ENCODE data around the gene MICAL3.

MICAL3 gene

DNA sequence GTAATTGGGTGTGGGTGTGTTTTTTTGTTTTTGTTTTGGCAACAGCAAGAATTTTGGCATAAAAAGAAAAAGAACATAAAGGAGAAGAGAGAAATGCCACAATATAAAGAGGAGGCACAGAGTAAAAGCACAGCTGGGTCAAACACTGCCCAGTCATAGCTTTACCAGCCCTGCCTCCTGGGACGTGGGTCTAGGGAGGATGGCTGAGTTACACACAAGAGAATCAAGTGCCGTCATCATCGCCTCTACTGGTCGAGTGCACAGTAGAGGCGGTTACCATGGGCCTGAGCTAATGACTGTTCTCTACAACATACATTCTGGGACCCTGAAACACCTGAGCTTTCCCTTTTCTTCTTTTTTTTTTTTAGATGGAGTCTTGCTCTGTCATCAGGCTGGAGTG, 162.5 kb downstream of the MICAL3 start:
- DNase-seq (ENCODE audit: low read depth, low spot score): no peak
- no peak overlapping the region for H3K4me3 ChIP-seq (ENCODE audit: insufficient read length, low read depth)
- no peaks in the 10 kb centered on the region for H3K9me3 ChIP-seq (ENCODE audit: insufficient read depth, low read length)
- TF ChIP-seq ZNF274 (IDR thresholded peaks at IDR 0.05; ENCODE audit: low read depth, low read length) (no peak), SUZ12 (IDR thresholded peaks at IDR 0.05; ENCODE audit: extremely low read depth, insufficient read depth, insufficient read length) (no peak), YY1 (IDR thresholded peaks at IDR 0.05; ENCODE audit: insufficient read depth, insufficient read length) (no peak)
- no peaks in the 10 kb centered on the region for H3K4me1 ChIP-seq (ENCODE audit: insufficient read depth, insufficient read length)
- peaks cover 69% of the 10 kb centered on the region for H3K36me3 ChIP-seq (ENCODE audit: insufficient read depth, insufficient read length, low read length)
- no peak overlapping the region for H3K9ac ChIP-seq (ENCODE audit: insufficient read length, low read depth)
- H3K27me3 ChIP-seq (ENCODE audit: insufficient read depth, insufficient read length): no peaks in the 10 kb centered on the region

DNA sequence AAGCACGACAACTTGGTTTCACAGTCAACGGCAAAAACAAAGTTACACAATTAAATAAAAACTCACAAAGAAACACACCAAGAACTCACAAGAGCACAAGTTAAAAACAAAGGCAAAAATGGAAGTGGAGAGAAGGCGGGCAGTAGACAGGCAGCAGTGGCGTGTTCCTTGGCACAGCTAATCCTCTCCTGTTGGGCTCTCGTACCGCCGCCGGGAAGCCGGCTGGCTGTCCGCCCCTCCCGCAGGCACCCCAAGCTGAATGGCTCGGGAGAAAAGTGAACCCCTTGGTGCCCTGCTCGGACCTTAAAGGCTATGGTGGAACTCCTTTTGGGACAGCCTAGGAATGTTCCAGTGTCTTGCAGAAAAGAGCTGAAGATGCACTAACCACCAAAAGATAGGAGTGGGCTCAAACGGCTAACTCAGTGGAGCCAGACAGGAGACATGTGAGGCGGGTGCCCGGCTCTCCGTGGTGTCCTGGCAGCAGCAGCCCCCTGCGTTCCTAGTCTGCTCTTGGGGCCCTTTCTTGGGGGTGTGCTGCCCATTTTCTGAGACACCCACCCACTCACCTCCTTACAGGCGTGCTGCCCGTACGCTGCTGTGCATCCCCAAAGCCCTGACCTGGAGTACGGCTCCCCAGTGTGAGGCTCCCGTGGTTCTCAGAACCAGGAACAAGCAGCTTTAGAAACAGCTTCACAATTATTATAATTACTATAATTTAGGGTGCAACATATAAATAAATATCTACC, 164.0 kb downstream of the MICAL3 start:
- Histone ChIP-seq H3K36me3 (ENCODE audit: insufficient read depth, insufficient read length, low read length) (peaks cover 55% of the 10 kb centered on the region), H3K9me3 (ENCODE audit: insufficient read depth, low read length) (no peaks in the 10 kb centered on the region)

DNA sequence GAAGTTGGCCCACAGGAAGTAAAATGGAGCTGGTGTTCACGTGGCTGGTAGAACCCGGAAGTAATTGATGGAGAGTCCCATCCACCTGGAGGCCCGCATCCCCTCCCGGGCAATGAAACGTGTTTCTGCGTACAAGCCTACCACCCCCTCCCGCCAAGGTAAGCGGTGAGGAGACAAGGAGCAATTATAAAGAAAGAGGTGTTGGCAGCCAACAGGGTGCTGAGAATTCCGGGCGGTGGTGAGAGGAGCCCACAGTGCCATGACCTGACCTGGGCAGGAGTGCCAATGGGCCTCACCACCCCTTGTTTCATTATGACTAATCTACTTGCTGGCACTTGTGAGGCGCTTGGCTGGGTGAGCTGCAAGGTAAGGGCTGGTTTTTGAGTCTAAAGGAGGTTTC, 166.3 kb downstream of the MICAL3 start:
- H3K4me3 ChIP-seq (ENCODE audit: insufficient read length, low read depth): no peak overlapping the region
- H3K36me3 ChIP-seq (ENCODE audit: insufficient read depth, insufficient read length, low read length): peaks cover 50% of the 10 kb centered on the region
- no peaks in the 10 kb centered on the region for H3K4me1 ChIP-seq (ENCODE audit: insufficient read depth, insufficient read length)
- H3K9me3 ChIP-seq (ENCODE audit: insufficient read depth, low read length): no peaks in the 10 kb centered on the region
- TF ChIP-seq YY1 (IDR thresholded peaks at IDR 0.05; ENCODE audit: insufficient read depth, insufficient read length) (no peak), SUZ12 (IDR thresholded peaks at IDR 0.05; ENCODE audit: extremely low read depth, insufficient read depth, insufficient read length) (no peak)
- no peaks in the 10 kb centered on the region for H3K27me3 ChIP-seq (ENCODE audit: insufficient read depth, insufficient read length)
- DNase-seq (ENCODE audit: low read depth, low spot score): no peak
- no peak overlapping the region for H3K9ac ChIP-seq (ENCODE audit: insufficient read length, low read depth)

More for the DNA sequence above, 164.0 kb downstream of the MICAL3 start:
- DNase-seq (ENCODE audit: low read depth, low spot score): no peak
- H3K27me3 ChIP-seq (ENCODE audit: insufficient read depth, insufficient read length): no peaks in the 10 kb centered on the region
- no peaks in the 10 kb centered on the region for H3K4me1 ChIP-seq (ENCODE audit: insufficient read depth, insufficient read length)
- no peak for TF ChIP-seq ZNF274 (IDR thresholded peaks at IDR 0.05; ENCODE audit: low read depth, low read length)
- TF ChIP-seq YY1 (IDR thresholded peaks at IDR 0.05; ENCODE audit: insufficient read depth, insufficient read length): no peak
- no peak for TF ChIP-seq SUZ12 (IDR thresholded peaks at IDR 0.05; ENCODE audit: extremely low read depth, insufficient read depth, insufficient read length)
- H3K4me3 ChIP-seq (ENCODE audit: insufficient read length, low read depth): no peak overlapping the region
- H3K9ac ChIP-seq (ENCODE audit: insufficient read length, low read depth): no peak overlapping the region

DNA sequence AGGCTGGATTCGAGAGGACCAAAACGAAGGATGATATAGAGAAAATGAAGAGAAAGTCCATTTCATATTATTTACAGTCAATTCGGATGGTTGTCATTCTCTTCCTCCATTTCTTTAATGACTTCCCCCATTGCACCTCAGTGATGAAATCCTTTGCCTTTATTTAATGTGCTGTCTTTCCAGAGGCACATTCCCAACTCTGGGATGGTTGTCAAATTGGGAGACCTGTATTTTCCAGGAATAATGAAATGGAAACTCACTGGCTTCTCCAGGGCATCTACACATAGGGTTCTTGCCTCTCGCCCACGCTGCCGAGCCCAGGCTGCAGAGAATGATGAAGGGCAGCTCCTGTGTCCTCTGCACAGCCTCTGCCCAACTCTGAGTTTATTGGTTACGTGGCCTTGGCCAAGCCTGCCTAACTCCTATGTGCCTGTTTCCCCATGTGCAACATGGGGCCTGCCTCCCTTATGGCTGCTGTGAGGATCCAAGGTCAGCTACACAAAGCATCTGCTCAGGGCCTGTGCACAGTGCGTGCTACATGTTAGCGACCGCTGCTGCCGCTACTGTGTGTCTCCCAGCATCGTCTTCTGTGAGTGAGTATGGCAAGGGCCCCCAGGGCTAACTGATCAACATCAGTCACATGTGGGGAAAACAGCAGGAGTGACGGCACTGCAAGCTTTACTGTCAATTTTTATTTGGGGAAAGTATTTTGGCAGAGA, 168.6 kb downstream of the MICAL3 start:
- Histone ChIP-seq H3K4me3 (ENCODE audit: insufficient read length, low read depth) (no peak overlapping the region), H3K27me3 (ENCODE audit: insufficient read depth, insufficient read length) (no peaks in the 10 kb centered on the region), H3K9me3 (ENCODE audit: insufficient read depth, low read length) (no peaks in the 10 kb centered on the region), H3K4me1 (ENCODE audit: insufficient read depth, insufficient read length) (no peaks in the 10 kb centered on the region), H3K9ac (ENCODE audit: insufficient read length, low read depth) (no peak overlapping the region), H3K36me3 (ENCODE audit: insufficient read depth, insufficient read length, low read length) (peaks cover 41% of the 10 kb centered on the region)
- DNase-seq (ENCODE audit: low read depth, low spot score): no peak
- TF ChIP-seq SUZ12 (IDR thresholded peaks at IDR 0.05; ENCODE audit: extremely low read depth, insufficient read depth, insufficient read length) (no peak), ZNF274 (IDR thresholded peaks at IDR 0.05; ENCODE audit: low read depth, low read length) (no peak), YY1 (IDR thresholded peaks at IDR 0.05; ENCODE audit: insufficient read depth, insufficient read length) (no peak)

DNA sequence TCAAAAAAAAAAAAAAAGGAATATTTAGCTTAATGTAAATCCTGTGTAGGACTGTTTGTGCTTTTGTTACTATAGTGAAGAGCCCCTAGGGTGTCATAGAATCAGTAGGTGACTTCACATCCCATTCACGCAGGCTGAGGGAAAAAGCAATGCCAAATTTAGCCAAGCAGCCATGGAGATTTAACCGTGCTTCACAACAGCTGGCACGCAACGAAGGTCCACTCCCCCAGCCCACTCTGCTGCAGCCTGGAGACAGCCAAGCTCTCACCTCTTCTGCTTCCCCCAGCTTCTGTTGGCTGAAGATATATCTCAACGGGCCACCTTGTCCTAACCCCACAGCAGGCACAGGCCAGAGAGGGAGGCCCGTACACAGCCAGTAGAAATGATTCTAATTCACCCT, 171.3 kb downstream of the MICAL3 start:
- no peak overlapping the region for H3K4me3 ChIP-seq (ENCODE audit: insufficient read length, low read depth)
- no peaks in the 10 kb centered on the region for H3K27me3 ChIP-seq (ENCODE audit: insufficient read depth, insufficient read length)
- no peak overlapping the region for H3K9ac ChIP-seq (ENCODE audit: insufficient read length, low read depth)
- no peaks in the 10 kb centered on the region for H3K4me1 ChIP-seq (ENCODE audit: insufficient read depth, insufficient read length)
- DNase-seq (ENCODE audit: low read depth, low spot score): no peak
- no peaks in the 10 kb centered on the region for H3K9me3 ChIP-seq (ENCODE audit: insufficient read depth, low read length)
- peaks cover 29% of the 10 kb centered on the region for H3K36me3 ChIP-seq (ENCODE audit: insufficient read depth, insufficient read length, low read length)
- TF ChIP-seq ZNF274 (IDR thresholded peaks at IDR 0.05; ENCODE audit: low read depth, low read length): no peak
- TF ChIP-seq YY1 (IDR thresholded peaks at IDR 0.05; ENCODE audit: insufficient read depth, insufficient read length): no peak
- TF ChIP-seq SUZ12 (IDR thresholded peaks at IDR 0.05; ENCODE audit: extremely low read depth, insufficient read depth, insufficient read length): no peak

DNA sequence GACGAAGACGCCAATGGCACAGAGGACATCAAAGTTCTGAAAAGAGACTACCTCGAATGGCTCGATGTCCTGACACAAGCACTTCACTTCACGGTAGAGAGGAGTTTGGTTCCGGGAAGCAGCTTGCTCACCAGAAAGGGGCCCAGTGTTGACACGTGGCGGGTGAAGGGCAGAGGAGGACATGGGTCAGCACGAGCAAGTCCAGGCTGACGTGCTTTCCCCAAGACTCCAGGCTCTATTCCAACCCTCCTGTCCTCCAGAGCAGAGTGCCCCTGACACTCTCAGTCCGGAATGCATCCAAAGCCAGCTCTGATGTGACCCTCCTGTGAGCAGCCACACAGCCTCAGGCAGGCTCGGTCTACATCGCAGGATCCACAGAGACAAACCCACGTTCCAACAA, 172.6 kb downstream of the MICAL3 start:
- H3K27me3 ChIP-seq (ENCODE audit: insufficient read depth, insufficient read length): no peaks in the 10 kb centered on the region
- no peaks in the 10 kb centered on the region for H3K9me3 ChIP-seq (ENCODE audit: insufficient read depth, low read length)
- H3K4me3 ChIP-seq (ENCODE audit: insufficient read length, low read depth): no peak overlapping the region
- TF ChIP-seq YY1 (IDR thresholded peaks at IDR 0.05; ENCODE audit: insufficient read depth, insufficient read length) (no peak), ZNF274 (IDR thresholded peaks at IDR 0.05; ENCODE audit: low read depth, low read length) (no peak), SUZ12 (IDR thresholded peaks at IDR 0.05; ENCODE audit: extremely low read depth, insufficient read depth, insufficient read length) (no peak)
- peaks cover 3% of the 10 kb centered on the region for H3K4me1 ChIP-seq (ENCODE audit: insufficient read depth, insufficient read length)
- DNase-seq (ENCODE audit: low read depth, low spot score): no peak
- H3K9ac ChIP-seq (ENCODE audit: insufficient read length, low read depth): no peak overlapping the region
- H3K36me3 ChIP-seq (ENCODE audit: insufficient read depth, insufficient read length, low read length): peaks cover 28% of the 10 kb centered on the region

DNA sequence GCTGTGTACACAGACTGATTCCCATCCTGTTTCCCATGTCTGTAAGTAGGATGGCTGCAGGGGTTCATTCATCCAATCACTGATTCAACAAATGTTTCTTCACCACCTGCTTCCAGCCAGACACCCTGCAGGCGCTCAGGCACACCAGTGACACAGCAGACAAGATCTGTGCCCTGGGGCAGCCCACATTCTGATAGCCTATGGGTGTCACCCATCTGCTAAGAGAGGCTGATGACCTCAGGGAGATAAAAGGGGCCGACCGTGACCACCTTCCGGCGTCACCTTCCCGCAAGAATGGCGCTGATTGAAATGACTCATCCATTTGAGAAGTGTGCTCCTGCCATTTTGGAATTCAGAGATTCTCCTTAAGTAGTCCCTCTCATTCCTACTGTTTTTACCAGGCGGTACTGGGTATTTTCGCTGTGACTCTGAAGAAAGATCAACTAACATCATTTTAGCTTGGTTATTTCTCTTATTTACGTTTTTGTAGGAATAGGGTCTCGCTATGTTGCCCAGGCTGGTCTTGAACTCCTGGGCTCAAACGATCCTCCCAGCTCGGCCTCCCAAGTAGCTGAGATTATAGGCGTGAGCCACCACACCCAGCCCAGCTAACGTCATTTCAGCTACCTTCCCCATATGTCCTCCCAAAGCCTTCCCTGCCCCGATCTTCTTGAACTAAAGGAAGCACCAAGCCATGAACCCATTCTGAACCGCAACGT, 176.8 kb downstream of the MICAL3 start:
- DNase-seq (ENCODE audit: low read depth, low spot score): no peak
- H3K36me3 ChIP-seq (ENCODE audit: insufficient read depth, insufficient read length, low read length): peaks cover 26% of the 10 kb centered on the region
- TF ChIP-seq ZNF274 (IDR thresholded peaks at IDR 0.05; ENCODE audit: low read depth, low read length) (no peak), SUZ12 (IDR thresholded peaks at IDR 0.05; ENCODE audit: extremely low read depth, insufficient read depth, insufficient read length) (no peak), YY1 (IDR thresholded peaks at IDR 0.05; ENCODE audit: insufficient read depth, insufficient read length) (no peak)
- H3K4me1 ChIP-seq (ENCODE audit: insufficient read depth, insufficient read length): peaks cover 5% of the 10 kb centered on the region
- H3K27me3 ChIP-seq (ENCODE audit: insufficient read depth, insufficient read length): no peaks in the 10 kb centered on the region
- no peak overlapping the region for H3K9ac ChIP-seq (ENCODE audit: insufficient read length, low read depth)
- H3K4me3 ChIP-seq (ENCODE audit: insufficient read length, low read depth): no peak overlapping the region
- H3K9me3 ChIP-seq (ENCODE audit: insufficient read depth, low read length): no peaks in the 10 kb centered on the region

All from NT2/D1 (cell line).